HG03354 (cell line): Measurements from ENCODE around the gene KIAA1958.

Source experiments
- ATAC-seq: cut with Tn5 transposase; IDR thresholded peaks from one replicate; pipeline ENCODE4 v1.9.1; 2021; ENCODE audit warnings: mild to moderate bottlenecking; ENCODE audit not compliant: unreplicated experiment, poor library complexity, severe bottlenecking

The KIAA1958 gene

GRCh38 chr9:112551641-112552040, 65.0 kb downstream of the KIAA1958 start:
- no peak for ATAC-seq

DNA sequence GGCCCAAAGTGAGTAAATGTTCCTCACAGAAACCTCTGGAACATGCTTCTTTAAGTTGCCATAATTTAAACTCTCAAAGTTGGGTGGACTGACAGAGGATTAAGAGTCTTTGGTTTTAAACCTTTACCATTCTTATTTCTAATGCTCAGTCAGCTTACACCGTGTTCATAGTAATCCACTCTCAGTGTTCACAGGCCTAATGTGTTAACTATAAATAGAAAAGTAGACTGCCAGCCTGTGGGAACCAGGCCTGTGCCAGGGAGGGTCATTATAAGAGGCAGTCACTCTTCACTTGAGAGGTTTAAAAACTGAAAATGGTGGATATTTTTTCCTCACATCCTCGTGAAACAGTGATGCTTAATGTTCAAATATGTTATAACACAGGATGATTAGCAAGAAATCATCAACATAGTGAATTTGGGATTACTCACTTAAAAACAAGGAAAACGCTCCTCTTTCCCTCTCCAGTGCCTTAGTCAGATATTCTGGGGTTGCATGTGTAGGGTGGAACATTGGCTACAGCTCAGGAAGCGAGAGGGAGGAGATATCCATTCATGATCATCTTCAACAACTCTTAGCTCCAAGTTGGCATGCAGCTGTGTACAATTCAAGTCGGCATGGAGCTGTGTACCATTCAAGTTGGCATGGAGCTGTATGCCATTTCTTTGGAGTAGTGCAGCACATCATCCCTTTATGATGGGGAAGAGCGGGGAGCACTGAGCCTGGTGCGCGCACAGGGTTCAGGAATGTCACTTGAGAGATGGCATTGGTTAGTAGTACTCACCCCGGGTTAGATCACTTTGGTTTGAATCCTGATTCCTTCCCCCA, 65.8 kb downstream of the KIAA1958 start:
- ATAC-seq = no peak

DNA sequence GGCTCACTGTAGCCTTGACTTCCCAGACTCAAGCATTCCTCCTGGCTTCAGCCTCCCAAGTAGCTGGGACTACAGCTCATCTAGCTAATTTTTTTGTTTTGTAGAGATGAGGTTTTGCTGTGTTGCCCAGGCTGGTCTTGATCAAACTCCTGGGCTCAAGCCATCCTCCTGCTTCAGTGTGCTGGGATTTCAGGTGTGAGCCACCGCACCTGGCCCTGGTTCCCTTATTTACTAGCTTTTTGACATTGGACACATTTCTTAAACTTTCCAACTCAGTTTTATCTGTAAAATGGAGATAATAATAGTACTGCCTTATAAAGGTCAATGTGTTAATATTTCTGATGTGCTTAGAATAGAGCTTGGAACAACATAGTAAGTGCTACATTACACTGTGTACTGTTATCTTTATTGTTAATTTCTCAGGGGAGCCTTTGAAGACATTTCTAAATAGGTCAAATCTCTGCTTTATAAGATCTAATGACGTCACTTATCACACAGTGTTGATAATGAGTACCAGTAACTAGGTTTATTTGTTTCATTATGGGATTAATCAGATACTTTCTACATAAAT, 66.7 kb downstream of the KIAA1958 start:
- ATAC-seq = no peak

DNA sequence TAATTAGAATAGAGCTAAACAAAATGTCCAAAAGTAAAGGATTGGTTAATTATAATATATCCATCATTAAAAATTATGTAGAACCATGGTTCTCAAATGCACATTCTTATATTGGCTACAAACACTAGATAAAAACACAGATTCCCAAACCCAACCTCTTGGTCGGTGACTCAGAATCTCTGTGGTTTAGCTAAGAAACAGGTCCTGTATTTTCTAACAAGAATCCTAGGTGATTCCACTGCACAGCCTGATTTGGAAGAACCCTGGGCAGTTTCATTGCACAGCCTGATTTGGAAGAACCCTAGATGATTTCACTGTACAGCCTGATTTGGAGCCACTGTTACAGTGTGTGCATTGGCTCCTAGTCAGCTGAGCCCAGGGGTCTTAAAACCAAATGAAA, 67.9 kb downstream of the KIAA1958 start:
- ATAC-seq = no peak

- ATAC-seq = no peak
Observed at GRCh38 chr9:112555101-112555643, 68.5 kb downstream of the KIAA1958 start.

- ATAC-seq = no peak
Observed at GRCh38 chr9:112555844-112556482, 69.3 kb downstream of the KIAA1958 start.

DNA sequence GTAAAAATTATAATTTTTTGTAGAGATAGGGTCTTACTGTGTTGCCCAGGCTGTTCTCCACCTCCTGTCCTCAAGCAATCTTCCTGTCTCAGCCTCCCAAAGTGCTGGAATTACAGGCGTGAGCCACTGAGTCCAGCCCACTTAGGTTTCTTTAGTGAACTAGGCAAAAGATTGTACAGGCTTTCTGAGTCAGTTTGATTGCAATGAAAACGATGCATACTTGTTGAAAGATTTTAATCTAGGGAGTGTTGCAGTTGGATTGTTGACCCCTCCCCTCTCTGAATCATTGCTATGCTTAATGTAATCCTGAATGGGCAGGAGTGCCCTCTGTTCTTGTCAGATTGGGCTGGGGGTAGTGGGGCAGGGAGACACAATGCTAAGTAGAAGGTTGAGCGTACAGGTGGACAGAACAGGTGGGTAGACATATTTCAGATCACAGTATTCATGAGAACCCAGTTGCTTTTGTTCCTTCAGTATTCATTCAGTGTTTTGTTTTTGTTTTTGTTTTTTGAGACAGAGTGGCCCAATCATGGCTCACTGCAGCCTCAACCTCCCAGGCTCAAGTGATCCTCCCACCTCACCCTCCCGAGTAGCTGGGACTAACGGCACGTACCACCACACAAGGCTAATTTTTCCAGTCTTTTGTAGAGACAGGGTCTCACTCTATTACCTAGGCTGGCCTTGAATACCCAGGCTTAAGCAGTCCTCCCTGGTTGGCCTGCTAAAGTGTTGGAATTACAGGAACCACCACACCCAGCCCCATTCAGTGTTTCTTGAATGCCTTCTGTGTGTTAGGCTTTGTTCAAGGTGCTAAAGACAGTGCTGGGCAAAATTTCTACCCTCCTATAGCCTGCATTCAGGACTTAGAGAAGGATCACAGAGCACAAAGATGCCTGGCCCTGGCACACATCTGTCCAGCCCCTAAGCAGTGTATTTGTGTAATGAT, 70.1 kb downstream of the KIAA1958 start:
- ATAC-seq = no peak

- ATAC-seq = no peak
Observed at GRCh38 chr9:112558476-112558875, 71.8 kb downstream of the KIAA1958 start.

GRCh38 chr9:112558978-112559377, 72.4 kb downstream of the KIAA1958 start:
- ATAC-seq = no peak

- ATAC-seq = no peak
Observed at GRCh38 chr9:112559629-112560413, 73.2 kb downstream of the KIAA1958 start.

- no peak for ATAC-seq
Observed at GRCh38 chr9:112562235-112562958, 75.8 kb downstream of the KIAA1958 start.

DNA sequence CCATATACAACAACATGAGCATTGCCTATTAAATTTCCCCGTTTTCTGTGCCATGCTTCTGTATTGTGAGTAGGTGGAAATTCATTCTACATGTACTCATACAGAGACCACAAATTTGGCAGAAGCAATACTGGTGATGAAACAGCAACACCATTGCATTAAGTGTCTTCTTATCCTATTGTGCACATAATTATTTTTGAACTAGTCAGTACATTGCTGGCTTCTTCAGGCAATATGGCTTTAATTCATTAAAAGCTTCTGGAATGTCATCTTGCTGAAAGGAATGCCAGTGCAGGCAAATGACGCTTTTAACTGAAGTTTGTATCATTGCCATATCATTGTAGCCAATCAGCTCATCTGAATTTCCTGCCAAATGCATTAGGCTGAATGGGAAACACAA, 82.6 kb downstream of the KIAA1958 start:
- ATAC-seq = no peak

GRCh38 chr9:112570671-112571167, 84.1 kb downstream of the KIAA1958 start:
- no peak for ATAC-seq

DNA sequence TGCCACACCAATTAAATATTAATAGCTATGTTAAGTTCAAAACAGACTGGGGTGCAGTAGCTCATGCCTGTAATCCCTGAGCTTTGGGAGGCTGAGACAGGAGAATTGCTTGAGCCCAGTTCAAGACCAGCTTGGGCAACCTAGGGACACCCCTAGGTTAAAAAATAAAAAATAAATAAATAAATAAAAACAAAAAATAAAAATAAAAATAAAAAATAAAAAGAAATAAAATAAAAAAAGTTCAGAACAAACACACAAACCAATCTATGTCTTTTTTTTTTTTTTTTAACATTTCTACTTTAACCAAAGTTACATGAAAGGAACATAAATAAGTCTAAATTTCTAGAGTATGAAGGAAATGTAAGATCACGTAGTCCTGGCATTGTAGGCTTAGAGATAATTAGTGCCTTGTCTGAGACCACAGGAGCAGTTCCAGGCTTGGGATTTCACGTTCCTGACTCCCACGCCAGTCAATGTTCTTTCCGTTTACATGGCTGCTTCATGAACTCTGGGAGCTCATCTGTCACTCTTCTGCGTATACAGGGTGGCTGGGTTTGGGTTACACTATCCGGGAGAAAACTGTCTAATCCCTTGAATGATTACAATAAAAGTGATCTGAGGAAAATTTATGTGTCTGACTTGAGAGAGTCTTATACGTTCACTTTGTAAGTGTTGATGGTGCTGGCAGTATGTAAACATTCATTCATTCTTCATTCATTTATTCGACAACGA, 85.2 kb downstream of the KIAA1958 start:
- no peak for ATAC-seq

DNA sequence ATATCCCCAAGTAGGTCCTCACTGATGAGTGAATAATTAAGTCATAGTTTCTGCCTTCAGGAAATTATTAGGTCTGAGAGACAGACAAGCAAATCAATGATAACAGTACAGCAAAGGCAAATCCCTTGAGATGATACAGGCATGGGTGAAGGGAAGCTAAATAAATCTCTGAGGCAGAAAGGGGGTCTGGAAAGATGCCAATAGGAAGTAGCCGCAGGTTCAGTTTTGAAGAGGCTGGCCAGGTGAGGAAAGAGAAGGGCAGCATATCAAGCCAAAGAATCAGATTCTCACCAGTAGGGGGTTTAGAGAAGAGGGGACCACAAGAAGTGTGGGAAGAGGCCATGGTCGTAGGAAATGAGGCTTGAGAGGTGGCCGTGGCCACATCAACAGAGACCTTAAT, 85.8 kb downstream of the KIAA1958 start:
- ATAC-seq = no peak

DNA sequence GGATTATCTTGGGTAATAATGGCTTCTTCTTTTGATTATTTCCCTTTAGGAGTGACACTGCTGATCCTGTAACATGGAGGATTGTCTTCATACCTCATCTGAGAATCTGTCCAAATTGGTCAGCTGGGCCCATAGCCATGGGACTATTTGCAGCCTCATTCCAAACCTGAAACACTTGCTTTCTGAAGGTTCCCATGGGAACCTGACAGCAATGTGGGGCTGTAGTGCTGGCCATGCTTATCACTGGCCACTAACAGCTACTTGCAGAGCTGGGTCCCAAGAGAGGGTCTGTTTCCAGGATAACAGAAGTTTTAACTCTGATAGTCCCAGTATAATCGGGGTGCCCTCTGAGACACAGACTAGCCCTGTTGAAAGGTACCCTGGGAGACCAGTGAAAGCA, 87.4 kb downstream of the KIAA1958 start:
- ATAC-seq = no peak

DNA sequence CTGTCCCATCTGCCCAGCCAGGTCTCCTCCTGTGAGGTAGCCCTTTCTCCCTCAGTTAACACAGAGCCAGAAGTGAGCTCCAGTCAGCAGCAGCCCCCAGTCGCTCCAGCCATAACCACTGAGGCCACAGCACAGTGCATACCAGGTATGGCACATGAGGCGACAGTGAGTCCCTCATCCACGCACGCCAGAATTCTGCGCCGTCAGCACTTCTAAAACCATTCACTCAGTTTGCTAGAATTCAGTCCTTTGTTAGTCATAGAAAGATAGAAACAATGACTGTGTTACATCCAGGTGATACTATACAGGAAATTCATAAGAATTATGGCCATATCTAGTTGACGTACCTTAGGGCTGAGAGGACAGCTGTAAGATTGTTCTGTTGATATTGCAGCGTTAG, 88.5 kb downstream of the KIAA1958 start:
- no peak for ATAC-seq
